SK-N-SH (cell line): Measurements from ENCODE around the gene RHBG. TPM values are rescaled to one million over a fixed set of nuclear protein-coding genes. Genes with fewer than 3 reads are reported as not detected.

Experiments used
- CTCF ChIA-PET: fragments of 300-600, 350-600 bp; formaldehyde crosslinking; extraction: SDS; loops from one replicate; lab custom pipeline; 2021; lab: Yijun Ruan, JAX
- POLR2A ChIA-PET: fragments of 350-600 bp; sonication (Branson Sonifier 250); formaldehyde crosslinking; extraction: SDS; loops from one replicate; lab custom pipeline; 2020; ENCODE audit warnings: antibody characterized with exemption, inconsistent platforms; lab: Yijun Ruan, JAX
- DNase-seq: peaks from one replicate; pipeline ENCODE4 v3.0.0; 2012
- H2AFZ ChIP-seq: fragments of 200-600 bp; sonication (generic); 2 replicates; pipeline ENCODE4 v1.8.1; 2016; ENCODE audit warnings: antibody characterized with exemption, mild to moderate bottlenecking, low read depth
- H3F3A ChIP-seq: fragments of 200-600 bp; sonication (generic); replicated peaks from 2 replicates; pipeline ENCODE3; 2016; ENCODE audit warnings: antibody characterized with exemption, mild to moderate bottlenecking; ENCODE audit not compliant: insufficient read depth
- H3K27ac ChIP-seq, 2 experiments: fragments of 200-500 bp in 1 of 2; fragments of 200-600 bp in 1 of 2; sonication (Bioruptor generic) in 1 of 2; sonication (generic), shearing (Covaris generic) in 1 of 2; 2 replicates each; pipeline versions ENCODE4 v1.5.1 to v1.6.1; 2014 to 2016; ENCODE audit warnings: low read depth in 2 of 2, inconsistent platforms in 1 of 2, low read length in 1 of 2, mild to moderate bottlenecking in 1 of 2, mixed read lengths in 1 of 2
- H3K27me3 ChIP-seq: fragments of 200-600 bp; sonication (generic), shearing (Covaris generic); 2 replicates; pipeline ENCODE4 v1.6.1; 2016; ENCODE audit warnings: mixed run types; ENCODE audit not compliant: insufficient read depth
- H3K36me3 ChIP-seq, 2 experiments: fragments of 200-500 bp in 1 of 2; fragments of 200-600 bp in 1 of 2; sonication (Bioruptor generic) in 1 of 2; sonication (generic) in 1 of 2; replicated peaks in 1 of 2; 2 replicates each; pipeline versions ENCODE3 to v1.5.1; 2014 to 2016; ENCODE audit warnings: low read length in 1 of 2, mild to moderate bottlenecking in 1 of 2; ENCODE audit not compliant: insufficient read depth in 2 of 2, control insufficient read depth in 1 of 2
- H3K4me1 ChIP-seq, 2 experiments: fragments of 200-500 bp in 1 of 2; fragments of 200-600 bp in 1 of 2; sonication (Bioruptor generic) in 1 of 2; sonication (generic), shearing (Covaris generic) in 1 of 2; 2 replicates each; pipeline versions ENCODE4 v1.5.1 to v1.6.1; 2014 to 2016; ENCODE audit warnings: low read depth in 1 of 2, low read length in 1 of 2, mixed run types in 1 of 2; ENCODE audit not compliant: insufficient read depth in 2 of 2, control insufficient read depth in 1 of 2
- H3K4me2 ChIP-seq: fragments of 200-600 bp; sonication (generic), shearing (Covaris generic); 2 replicates; pipeline ENCODE4 v1.6.1; 2017; ENCODE audit warnings: mixed run types
- H3K4me3 ChIP-seq, 2 experiments: fragments of 200-500 bp in 1 of 2; fragments of 200-600 bp in 1 of 2; sonication (Bioruptor generic) in 1 of 2; sonication (generic), shearing (Covaris generic) in 1 of 2; 2 replicates each; pipeline versions ENCODE4 v1.5.1 to v1.8.1; 2014 to 2016; ENCODE audit warnings: low read depth in 2 of 2, inconsistent platforms in 1 of 2, low read length in 1 of 2, mild to moderate bottlenecking in 1 of 2, mixed read lengths in 1 of 2, moderate library complexity in 1 of 2
- H3K79me2 ChIP-seq: fragments of 200-600 bp; sonication (generic); 2 replicates; pipeline ENCODE4 v1.8.1; 2017; ENCODE audit warnings: mild to moderate bottlenecking; ENCODE audit not compliant: insufficient read depth
- H3K9ac ChIP-seq: fragments of 200-600 bp; sonication (generic); 2 replicates; pipeline ENCODE4 v1.6.1; 2017; ENCODE audit warnings: mixed run types
- H3K9me2 ChIP-seq: fragments of 200-600 bp; sonication (generic); 2 replicates; pipeline ENCODE4 v1.6.1; 2017; ENCODE audit warnings: mixed run types
- H3K9me3 ChIP-seq: fragments of 200-600 bp; sonication (generic); 2 replicates; pipeline ENCODE4 v1.6.1; 2017; ENCODE audit warnings: mixed run types, mild to moderate bottlenecking, moderate library complexity
- H4K20me1 ChIP-seq: fragments of 200-600 bp; sonication (generic); 2 replicates; pipeline ENCODE4 v1.6.1; 2017; ENCODE audit warnings: mild to moderate bottlenecking, mixed run types; ENCODE audit not compliant: insufficient read depth
- ELF1 ChIP-seq: IDR thresholded peaks from 2 replicates; pipeline ENCODE4 v1.4.0; 2012
- FOSL2 ChIP-seq: IDR thresholded peaks from 2 replicates; pipeline ENCODE4 v1.4.0; 2012; ENCODE audit warnings: low read depth, mild to moderate bottlenecking, moderate library complexity, borderline replicate concordance
- FOXM1 ChIP-seq: IDR thresholded peaks from 2 replicates; pipeline ENCODE4 v1.4.0; 2012; ENCODE audit warnings: low read depth, mild to moderate bottlenecking
- GABPA ChIP-seq: IDR thresholded peaks from 2 replicates; pipeline ENCODE4 v1.4.0; 2012; ENCODE audit warnings: low read depth, mild to moderate bottlenecking
- JUND ChIP-seq: IDR thresholded peaks from 2 replicates; pipeline ENCODE4 v1.4.0; 2012
- MXI1 ChIP-seq: IDR thresholded peaks from 2 replicates; pipeline ENCODE4 v1.6.1; 2012; ENCODE audit warnings: mild to moderate bottlenecking, low read depth, low read length, improper control_type of control experiment
- RAD21 ChIP-seq: IDR thresholded peaks from 2 replicates; pipeline ENCODE4 v1.6.1; 2012; ENCODE audit warnings: mild to moderate bottlenecking, low read length
- RXRA ChIP-seq: IDR thresholded peaks from 2 replicates; pipeline ENCODE4 v1.4.0; 2012; ENCODE audit warnings: low read depth, mild to moderate bottlenecking, borderline replicate concordance
- TCF12 ChIP-seq: IDR thresholded peaks from 2 replicates; pipeline ENCODE4 v1.4.0; 2012
- TEAD4 ChIP-seq: IDR thresholded peaks from 2 replicates; pipeline ENCODE4 v1.4.0; 2012; ENCODE audit warnings: mild to moderate bottlenecking, borderline replicate concordance; ENCODE audit not compliant: insufficient read depth
- YY1 ChIP-seq: IDR thresholded peaks from 2 replicates; pipeline ENCODE4 v1.4.0; 2012; ENCODE audit warnings: low read depth, mild to moderate bottlenecking
- WGBS: methylation state at CpG from one replicate; pipeline ENCODE4 v1.1.6; 2017; ENCODE audit warnings: low lambda C conversion rate; 5-methylcytosine and 5-hydroxymethylcytosine counted together
- polyA plus RNA-seq, 3 experiments: library from polyadenylated mRNA; depleted of rRNA; stranded (reverse); fragments of >200 nt; gene quantifications; 2 replicates each; pipeline ENCODE4 v1.2.3, GENCODE V29; 2012
- TF ChIP-seq, protein P1 (sequence below): fragments of 150-350 bp; IDR thresholded peaks from 2 replicates; pipeline ENCODE4 v1.6.1; 2017; ENCODE audit warnings: antibody characterized with exemption, low read length, low read depth, borderline replicate concordance
- TF ChIP-seq, protein P2 (sequence below): IDR thresholded peaks from 2 replicates; pipeline ENCODE4 v1.4.0; 2012; ENCODE audit warnings: low read depth, borderline replicate concordance
- TF ChIP-seq, protein P3 (sequence below): IDR thresholded peaks from 2 replicates; pipeline ENCODE4; 2012
- TF ChIP-seq, protein P4 (sequence below): fragments of 150-350 bp; IDR thresholded peaks from 2 replicates; pipeline ENCODE4 v1.6.1; 2016; ENCODE audit warnings: mild to moderate bottlenecking, low read depth, low read length

Gene RHBG
- polyA plus RNA-seq, 1 of the 3 experiments (the other 2 are of a cell fraction) = 0.18 TPM

DNA sequence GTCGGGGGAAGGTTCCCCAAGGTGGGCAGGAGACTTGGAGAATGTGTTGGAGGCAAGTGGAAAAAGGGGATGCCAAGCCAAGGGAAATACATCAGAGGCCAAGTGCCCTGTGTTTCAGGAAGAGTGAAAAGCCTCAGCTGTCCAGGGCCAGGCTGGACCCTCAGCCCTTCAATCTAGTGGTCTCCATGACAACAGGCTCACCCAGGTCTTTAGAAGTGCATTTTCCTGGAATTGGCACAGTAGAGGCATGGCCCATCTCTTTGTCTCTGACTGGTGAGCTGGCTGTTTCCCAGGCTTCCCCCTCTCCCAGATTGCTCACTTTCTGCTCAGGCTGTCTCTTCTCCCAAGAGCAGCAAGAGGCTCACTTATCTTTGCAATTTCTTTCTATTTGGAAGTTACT, 10.4 kb upstream of the RHBG start:
- Histone ChIP-seq H3K4me2 (no peak overlapping the region), H2AFZ (no peak overlapping the region), H3K9me2 (no peaks in the 10 kb centered on the region), H3K79me2 (no peaks in the 10 kb centered on the region), H3K27me3 (peaks cover 5% of the 10 kb centered on the region; the same call in 1 of the 2 replicates), H3K9ac (no peak overlapping the region), H3K36me3 (no peaks in the 10 kb centered on the region), H3K4me3 (no peak overlapping the region), H3F3A (no peaks in the 10 kb centered on the region), H3K4me1 (no peaks in the 10 kb centered on the region; a peak in 1 of 4 replicates), H3K27ac (no peak overlapping the region), H3K9me3 (no peaks in the 10 kb centered on the region), H4K20me1 (no peaks in the 10 kb centered on the region)
- TF ChIP-seq ELF1 = no peak
- TF ChIP-seq YY1 = no peak
- TF ChIP-seq, protein P1, sequence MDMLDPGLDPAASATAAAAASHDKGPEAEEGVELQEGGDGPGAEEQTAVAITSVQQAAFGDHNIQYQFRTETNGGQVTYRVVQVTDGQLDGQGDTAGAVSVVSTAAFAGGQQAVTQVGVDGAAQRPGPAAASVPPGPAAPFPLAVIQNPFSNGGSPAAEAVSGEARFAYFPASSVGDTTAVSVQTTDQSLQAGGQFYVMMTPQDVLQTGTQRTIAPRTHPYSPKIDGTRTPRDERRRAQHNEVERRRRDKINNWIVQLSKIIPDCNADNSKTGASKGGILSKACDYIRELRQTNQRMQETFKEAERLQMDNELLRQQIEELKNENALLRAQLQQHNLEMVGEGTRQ = no peak
- no peak for TF ChIP-seq GABPA
- TF ChIP-seq TCF12 = no peak
- TF ChIP-seq, protein P2, sequence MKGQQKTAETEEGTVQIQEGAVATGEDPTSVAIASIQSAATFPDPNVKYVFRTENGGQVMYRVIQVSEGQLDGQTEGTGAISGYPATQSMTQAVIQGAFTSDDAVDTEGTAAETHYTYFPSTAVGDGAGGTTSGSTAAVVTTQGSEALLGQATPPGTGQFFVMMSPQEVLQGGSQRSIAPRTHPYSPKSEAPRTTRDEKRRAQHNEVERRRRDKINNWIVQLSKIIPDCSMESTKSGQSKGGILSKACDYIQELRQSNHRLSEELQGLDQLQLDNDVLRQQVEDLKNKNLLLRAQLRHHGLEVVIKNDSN = no peak
- TF ChIP-seq FOXM1 = no peak
- TF ChIP-seq TEAD4 = no peak
- TF ChIP-seq RXRA = no peak
- TF ChIP-seq JUND = no peak
- TF ChIP-seq, protein P3, sequence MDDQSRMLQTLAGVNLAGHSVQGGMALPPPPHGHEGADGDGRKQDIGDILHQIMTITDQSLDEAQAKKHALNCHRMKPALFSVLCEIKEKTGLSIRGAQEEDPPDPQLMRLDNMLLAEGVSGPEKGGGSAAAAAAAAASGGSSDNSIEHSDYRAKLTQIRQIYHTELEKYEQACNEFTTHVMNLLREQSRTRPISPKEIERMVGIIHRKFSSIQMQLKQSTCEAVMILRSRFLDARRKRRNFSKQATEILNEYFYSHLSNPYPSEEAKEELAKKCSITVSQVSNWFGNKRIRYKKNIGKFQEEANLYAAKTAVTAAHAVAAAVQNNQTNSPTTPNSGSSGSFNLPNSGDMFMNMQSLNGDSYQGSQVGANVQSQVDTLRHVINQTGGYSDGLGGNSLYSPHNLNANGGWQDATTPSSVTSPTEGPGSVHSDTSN = no peak
- 54% methylated on average over 1 of the region's 1 CpG for WGBS
- ChIA-PET CTCF (interaction anchor here (1.1 to 3.6 kb wide), 14 partner anchors 13 to 146 kb away, joined by 3 to 21 read pairs (median 5); partner anchors contain the start of gene PMF1), POLR2A (interaction anchor here (0.5 to 1.2 kb wide), 2 partner anchors 11 to 1004 kb away, joined by 3 read pairs; no protein-coding TSS in a partner anchor)
- no peak for DNase-seq

DNA sequence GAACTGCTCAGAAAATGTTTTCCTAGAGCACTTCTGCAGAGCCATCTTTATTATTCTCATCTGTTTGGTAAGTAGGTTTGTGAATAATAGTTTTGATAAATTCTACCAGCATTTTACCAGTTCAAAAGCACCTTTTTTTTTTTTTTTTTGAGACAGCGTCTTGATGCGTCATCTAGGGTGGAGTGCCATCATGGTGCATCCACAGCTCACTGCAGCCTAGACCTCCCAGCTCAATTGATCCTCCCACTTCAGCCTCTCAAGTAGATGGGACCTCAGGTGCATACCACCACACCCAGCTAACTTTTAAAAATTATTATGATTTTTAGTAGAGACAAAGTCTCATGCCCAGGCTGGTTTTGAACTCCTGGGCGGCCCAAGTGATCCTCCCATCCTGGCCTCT, 9.8 kb upstream of the RHBG start:
- Histone ChIP-seq H3K27me3 (peaks cover 5% of the 10 kb centered on the region; the same call in 1 of the 2 replicates), H3K4me3 (no peak overlapping the region)
- DNase-seq = no peak
- POLR2A ChIA-PET = interaction anchor here (1.2 kb wide), 1 partner anchor 12 kb away, joined by 3 read pairs; no protein-coding TSS in a partner anchor
- TF ChIP-seq MXI1 (no peak), FOXM1 (no peak), RAD21 (no peak), JUND (no peak), FOSL2 (no peak)
- TF ChIP-seq, protein P4, sequence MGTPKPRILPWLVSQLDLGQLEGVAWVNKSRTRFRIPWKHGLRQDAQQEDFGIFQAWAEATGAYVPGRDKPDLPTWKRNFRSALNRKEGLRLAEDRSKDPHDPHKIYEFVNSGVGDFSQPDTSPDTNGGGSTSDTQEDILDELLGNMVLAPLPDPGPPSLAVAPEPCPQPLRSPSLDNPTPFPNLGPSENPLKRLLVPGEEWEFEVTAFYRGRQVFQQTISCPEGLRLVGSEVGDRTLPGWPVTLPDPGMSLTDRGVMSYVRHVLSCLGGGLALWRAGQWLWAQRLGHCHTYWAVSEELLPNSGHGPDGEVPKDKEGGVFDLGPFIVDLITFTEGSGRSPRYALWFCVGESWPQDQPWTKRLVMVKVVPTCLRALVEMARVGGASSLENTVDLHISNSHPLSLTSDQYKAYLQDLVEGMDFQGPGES = no peak
- TF ChIP-seq, protein P1 = no peak
- TF ChIP-seq, all 33 proteins: peak for 0
- Histone ChIP-seq H2AFZ (no peak overlapping the region), H3K27ac (no peak overlapping the region), H3F3A (no peaks in the 10 kb centered on the region), H3K36me3 (no peaks in the 10 kb centered on the region), H4K20me1 (no peaks in the 10 kb centered on the region), H3K4me2 (no peak overlapping the region), H3K4me1 (no peaks in the 10 kb centered on the region; a peak in 1 of 4 replicates), H3K9ac (no peak overlapping the region), H3K79me2 (no peaks in the 10 kb centered on the region), H3K9me3 (no peaks in the 10 kb centered on the region), H3K9me2 (no peaks in the 10 kb centered on the region)
- CTCF ChIA-PET = interaction anchor here (0.6 to 3.6 kb wide), 29 partner anchors 11 to 271 kb away, joined by 3 to 21 read pairs (median 5); partner anchors contain the start of genes CCT3, PMF1, TSACC and VHLL
- WGBS = 96% methylated on average over 3 of the region's 3 CpGs
